Kidney (tissue), 14 donors: ENCODE data around the gene MYH15. TPM values are rescaled to one million over a fixed set of nuclear protein-coding genes. Genes with fewer than 3 reads are reported as not detected.

ENCODE experiments used
- DNase-seq, 5 donors: peaks; one replicate each; pipeline ENCODE4 v3.0.0-alpha.2; 2013 to 2020
- FAIRE-seq: peaks from 2 replicates; lab custom pipeline; 2012; peaks lifted over from hg19 to GRCh38; lab: Jason Lieb, UNC
- H3K27ac ChIP-seq, 2 donors: one replicate each; pipeline ENCODE4 v1.7.0; 2013; ENCODE audit warnings: low read depth in 2 of 2, low read length in 2 of 2, inconsistent platforms in 1 of 2
- H3K27me3 ChIP-seq: one replicate; pipeline ENCODE4 v1.7.1; 2013; ENCODE audit warnings: low read length, inconsistent platforms; ENCODE audit not compliant: control insufficient read depth, insufficient read depth
- H3K36me3 ChIP-seq, 3 donors: one replicate each; pipeline versions ENCODE4 v1.7.0 to v1.7.1; 2013; ENCODE audit warnings: low read length in 3 of 3, control low read depth in 1 of 3, inconsistent platforms in 1 of 3; ENCODE audit not compliant: insufficient read depth in 3 of 3, control insufficient read depth in 2 of 3
- H3K4me1 ChIP-seq, 3 donors: one replicate each; pipeline versions ENCODE4 v1.7.0 to v1.7.1; 2013; ENCODE audit warnings: low read length in 3 of 3, inconsistent platforms in 1 of 3, low read depth in 1 of 3; ENCODE audit not compliant: control insufficient read depth in 2 of 3, insufficient read depth in 2 of 3
- H3K4me3 ChIP-seq, 3 donors: one replicate each; pipeline versions ENCODE4 v1.7.0 to v1.8.1; 2013; ENCODE audit warnings: low read length in 3 of 3, control low read depth in 1 of 3, inconsistent platforms in 1 of 3
- H3K9ac ChIP-seq, 3 donors: one replicate each; pipeline versions ENCODE4 v1.7.0 to v1.7.1; 2013; ENCODE audit warnings: low read length in 3 of 3, control low read depth in 1 of 3, inconsistent platforms in 1 of 3
- H3K9me3 ChIP-seq, 3 donors: one replicate each; pipeline versions ENCODE4 v1.7.0 to v1.7.1; 2013; ENCODE audit warnings: low read length in 3 of 3, control low read depth in 1 of 3, inconsistent platforms in 1 of 3; ENCODE audit not compliant: control insufficient read depth in 2 of 3, insufficient read depth in 1 of 3
- CTCF ChIP-seq: IDR thresholded peaks from 3 replicates; pipeline ENCODE4 v1.5.1; 2012; ENCODE audit warnings: mild to moderate bottlenecking, moderate library complexity, borderline replicate concordance; ENCODE audit not compliant: insufficient read depth; ENCODE audit errors: extremely low read depth
- intact Hi-C: fragments of 100-400 bp; cut with DNase I; formaldehyde crosslinking; loops from one replicate; pipeline ENCODE4 v1.11.1; 2022
- polyA plus RNA-seq: library from polyadenylated mRNA; stranded (reverse); fragments of 350-450 nt; fragmentation: Illumina TruSeq; extraction: RNeasy Lipid Tissue Mini Kit (QIAGEN cat#74804); gene quantifications from one replicate; pipeline ENCODE4 v1.2.3, GENCODE V29; 2014; ENCODE audit warnings: low read depth, low replicate concordance; ENCODE audit not compliant: insufficient read depth
- total RNA-seq: library from RNA; stranded (reverse); fragmentation: NEBNext Ultra II Directional; extraction: Animal tissue kit (Norgen Biotek cat#: 25700); gene quantifications from one replicate; pipeline ENCODE4 v1.2.1, GENCODE V29; 2021
- donor health status: control.
- donor health status: control.
- donor health status: control.
- donor health status: control.
- donor health status: control.
- donor health status: DM: yes; HTN: yes; CAD: no.
- donor health status: Normal renal cell carcinoma (clear cell type).

MYH15 gene
- total and polyA plus RNA-seq, 2 donors from 2014 or later, result 0.44 TPM; not detected in 1

GRCh38 chr3:108500728-108501127 is 9.7 kb downstream of the MYH15 start:
- intact Hi-C loops, result no loop called here
- Histone ChIP-seq H3K9me3 (no peaks in the 10 kb centered on the region), H3K36me3 (no peaks in the 10 kb centered on the region), H3K4me3 (no peak overlapping the region), H3K9ac (no peak overlapping the region), H3K27ac (no peak overlapping the region), H3K4me1 (no peaks in the 10 kb centered on the region), H3K27me3 (no peaks in the 10 kb centered on the region)
- FAIRE-seq (no peak), DNase-seq (no peak)
- no peak for TF ChIP-seq CTCF

- Histone ChIP-seq H3K36me3 (no peaks in the 10 kb centered on the region), H3K9ac (no peak overlapping the region), H3K9me3 (no peaks in the 10 kb centered on the region), H3K27ac (no peak overlapping the region), H3K4me3 (no peak overlapping the region), H3K4me1 (no peaks in the 10 kb centered on the region), H3K27me3 (no peaks in the 10 kb centered on the region)
- no peak for TF ChIP-seq CTCF
- DNase-seq (no peak), FAIRE-seq (no peak)
- intact Hi-C loops, result no loop called here
Observed at GRCh38 chr3:108497271-108497670, 13.1 kb downstream of the MYH15 start.

- no peak for FAIRE-seq
- DNase-seq, result no peak
- Histone ChIP-seq H3K9me3 (no peaks in the 10 kb centered on the region), H3K27ac (no peak overlapping the region), H3K4me1 (no peaks in the 10 kb centered on the region), H3K36me3 (no peaks in the 10 kb centered on the region), H3K27me3 (no peaks in the 10 kb centered on the region), H3K4me3 (no peak overlapping the region), H3K9ac (no peak overlapping the region)
- intact Hi-C loops, result no loop called here
- no peak for TF ChIP-seq CTCF
Observed at GRCh38 chr3:108495717-108496116, 14.7 kb downstream of the MYH15 start.
